H9 (cell line): ENCODE results near the gene RAD18. TPM values are rescaled to one million over a fixed set of nuclear protein-coding genes. Genes with fewer than 3 reads are reported as not detected.

Experiments
- DNase-seq: peaks from one replicate; pipeline ENCODE4 v3.0.0-alpha.2; 2017
- H2AFZ ChIP-seq: one replicate; pipeline ENCODE4 v1.6.1; 2013; ENCODE audit warnings: mild to moderate bottlenecking, low read length, control low read depth, moderate library complexity
- H2AK5ac ChIP-seq: 2 replicates; pipeline ENCODE4 v1.6.1; 2013; ENCODE audit warnings: low read length, control low read depth, mixed read lengths; ENCODE audit not compliant: insufficient read length
- H2BK120ac ChIP-seq: one replicate; pipeline ENCODE4 v1.6.1; 2013; ENCODE audit warnings: low read depth, mild to moderate bottlenecking, low read length, control low read depth, inconsistent platforms; ENCODE audit not compliant: poor library complexity, severe bottlenecking
- H2BK12ac ChIP-seq: 2 replicates; pipeline ENCODE4 v1.6.1; 2013; ENCODE audit warnings: low read length, control low read depth, mixed read lengths, low read depth; ENCODE audit not compliant: insufficient read length
- H2BK15ac ChIP-seq: 2 replicates; pipeline ENCODE4 v1.6.1; 2013; ENCODE audit warnings: low read depth, low read length, control low read depth
- H2BK20ac ChIP-seq: one replicate; pipeline ENCODE4 v1.6.1; 2013; ENCODE audit warnings: low read depth, mild to moderate bottlenecking, low read length, control low read depth, inconsistent platforms; ENCODE audit not compliant: poor library complexity, severe bottlenecking
- H2BK5ac ChIP-seq: 2 replicates; pipeline ENCODE4 v1.6.1; 2013; ENCODE audit warnings: low read length, control low read depth, mixed read lengths; ENCODE audit not compliant: insufficient read length
- H3K14ac ChIP-seq: 2 replicates; pipeline ENCODE4 v1.6.1; 2013; ENCODE audit warnings: low read length, control low read depth; ENCODE audit not compliant: insufficient read depth
- H3K18ac ChIP-seq: 2 replicates; pipeline ENCODE4 v1.6.1; 2013; ENCODE audit warnings: low read depth, mild to moderate bottlenecking, mixed read lengths, low read length, control low read depth; ENCODE audit not compliant: insufficient read length
- H3K23ac ChIP-seq: 2 replicates; pipeline ENCODE4 v1.6.1; 2013; ENCODE audit warnings: low read length, control low read depth, mixed read lengths, low read depth; ENCODE audit not compliant: insufficient read length
- H3K23me2 ChIP-seq: 2 replicates; pipeline ENCODE4 v1.6.1; 2013; ENCODE audit warnings: low read depth, mild to moderate bottlenecking, mixed read lengths, low read length, control low read depth; ENCODE audit not compliant: insufficient read length, poor library complexity, severe bottlenecking
- H3K27ac ChIP-seq: 2 replicates; pipeline ENCODE4 v1.5.1; 2013; ENCODE audit warnings: low read length, control low read depth, mixed read lengths, low read depth; ENCODE audit not compliant: insufficient read length
- H3K27me3 ChIP-seq: 2 replicates; pipeline ENCODE4 v1.6.1; 2013; ENCODE audit warnings: low read length, control low read depth, inconsistent platforms; ENCODE audit not compliant: insufficient read depth
- H3K4ac ChIP-seq: 2 replicates; pipeline ENCODE4 v1.6.1; 2013; ENCODE audit warnings: low read depth, mild to moderate bottlenecking, control low read depth, inconsistent platforms, low read length, moderate library complexity
- H3K4me1 ChIP-seq: 2 replicates; pipeline ENCODE4 v1.6.1; 2013; ENCODE audit warnings: low read length, control low read depth, inconsistent platforms; ENCODE audit not compliant: insufficient read depth
- H3K4me2 ChIP-seq: 2 replicates; pipeline ENCODE4 v1.6.1; 2013; ENCODE audit warnings: low read length, control low read depth, mixed read lengths; ENCODE audit not compliant: insufficient read length, insufficient read depth
- H3K56ac ChIP-seq: 2 replicates; pipeline ENCODE4 v1.6.1; 2013; ENCODE audit warnings: low read depth, mild to moderate bottlenecking, mixed read lengths, low read length, control low read depth; ENCODE audit not compliant: insufficient read length
- H3K79me1 ChIP-seq: 2 replicates; pipeline ENCODE4 v1.6.1; 2013; ENCODE audit warnings: low read depth, mild to moderate bottlenecking, moderate library complexity, low read length, control low read depth, inconsistent platforms; ENCODE audit not compliant: insufficient read depth, poor library complexity, severe bottlenecking
- H3K79me2 ChIP-seq: 2 replicates; pipeline ENCODE4 v1.6.1; 2013; ENCODE audit warnings: low read length, control low read depth, inconsistent platforms; ENCODE audit not compliant: insufficient read depth
- H3K9ac ChIP-seq: 2 replicates; pipeline ENCODE4 v1.6.1; 2013; ENCODE audit warnings: low read length, control low read depth, mixed read lengths; ENCODE audit not compliant: insufficient read length; ENCODE audit errors: extremely low read depth
- H3K9me3 ChIP-seq: one replicate; pipeline ENCODE4 v1.6.1; 2013; ENCODE audit warnings: low read depth, low read length, inconsistent platforms; ENCODE audit not compliant: control insufficient read depth
- H3T11ph ChIP-seq: one replicate; pipeline ENCODE4 v1.6.1; 2013; ENCODE audit warnings: mild to moderate bottlenecking, low read length, control low read depth, inconsistent platforms
- H4K20me1 ChIP-seq: one replicate; pipeline ENCODE4 v1.6.1; 2013; ENCODE audit not compliant: control insufficient read depth, insufficient read length, insufficient read depth
- H4K5ac ChIP-seq: 2 replicates; pipeline ENCODE4 v1.6.1; 2013; ENCODE audit warnings: low read depth, mild to moderate bottlenecking, mixed read lengths, low read length, control low read depth; ENCODE audit not compliant: insufficient read length
- H4K8ac ChIP-seq: replicated peaks from 2 replicates; pipeline ENCODE4 v1.6.1; 2013; ENCODE audit warnings: low read length, control low read depth, mixed read lengths, low read depth; ENCODE audit not compliant: insufficient read length
- H4K91ac ChIP-seq: 2 replicates; pipeline ENCODE4 v1.6.1; 2013; ENCODE audit warnings: low read depth, mild to moderate bottlenecking, moderate library complexity, mixed read lengths, low read length, control low read depth; ENCODE audit not compliant: insufficient read length
- H3K27ac Mint-ChIP-seq, 3 experiments: 2 replicates in 2 of 3; 3 replicates in 1 of 3; pipeline ENCODE4 v1.8.0; 2020 to 2021; ENCODE audit warnings: mixed read lengths in 3 of 3, mild to moderate bottlenecking in 1 of 3, moderate library complexity in 1 of 3
- H3K27me3 Mint-ChIP-seq: 2 replicates; pipeline ENCODE4 v1.8.0; 2021; ENCODE audit warnings: low read depth, mild to moderate bottlenecking, moderate library complexity, mixed read lengths
- H3K36me3 Mint-ChIP-seq, 3 experiments: 2 replicates in 2 of 3; 3 replicates in 1 of 3; pipeline ENCODE4 v1.8.0; 2020 to 2021; ENCODE audit warnings: low read depth in 3 of 3, mixed read lengths in 3 of 3; ENCODE audit not compliant: insufficient read depth in 1 of 3
- H3K4me1 Mint-ChIP-seq, 2 experiments: 2 replicates each; pipeline ENCODE4 v1.8.0; 2020; ENCODE audit warnings: mixed read lengths in 2 of 2
- H3K4me3 Mint-ChIP-seq, 2 experiments: 2 replicates in 1 of 2; 3 replicates in 1 of 2; pipeline ENCODE4 v1.8.0; 2020 to 2021; ENCODE audit warnings: mild to moderate bottlenecking in 2 of 2, mixed read lengths in 2 of 2, moderate library complexity in 1 of 2
- H3K9me3 Mint-ChIP-seq, 2 experiments: 2 replicates in 1 of 2; 3 replicates in 1 of 2; pipeline ENCODE4 v1.8.0; 2020; ENCODE audit warnings: mild to moderate bottlenecking in 2 of 2, mixed read lengths in 2 of 2, moderate library complexity in 1 of 2
- WGBS: extraction: QIAGEN DNeasy Blood & Tissue Kit; methylation state at CpG from one replicate; pipeline ENCODE4 v1.1.7; 2013; ENCODE audit warnings: missing lambda C conversion rate, low lambda C conversion rate, mixed read lengths; ENCODE audit not compliant: insufficient read length; ENCODE audit errors: extremely low coverage; 5-methylcytosine and 5-hydroxymethylcytosine counted together
- total RNA-seq: library from RNA; stranded (reverse); gene quantifications from 2 replicates; pipeline ENCODE4 v1.2.1, GENCODE V29; 2021
- TF ChIP-seq, protein P1 (sequence below): fragments of 200-600 bp; sonication (generic); conservative IDR thresholded peaks from 3 replicates; pipeline ENCODE4 v1.8.0; 2021; ENCODE audit warnings: antibody characterized with exemption, mild to moderate bottlenecking

The RAD18 gene
- total RNA-seq, 1 experiment from 2014 or later: 27.8 TPM

DNA sequence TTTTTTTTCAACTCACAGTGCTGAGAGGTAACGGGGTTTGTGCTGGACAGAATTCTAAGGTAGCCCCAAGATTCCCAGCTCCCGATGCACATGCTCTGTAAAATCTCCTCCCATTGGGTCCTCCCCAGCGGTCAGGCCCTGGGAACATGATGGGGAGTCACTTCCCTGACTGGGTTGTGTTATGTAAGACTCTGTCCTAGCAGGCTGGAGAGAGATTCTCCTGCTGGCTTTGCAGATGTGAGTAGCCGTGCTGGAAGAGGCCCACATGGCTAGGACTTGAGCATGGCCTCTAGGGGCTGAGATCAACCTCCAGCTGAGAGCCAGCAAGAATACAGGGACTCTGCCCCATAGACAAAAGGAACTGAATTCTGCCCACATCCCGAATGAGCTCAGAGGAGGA is 110.2 kb downstream of the RAD18 start:
- H3K27me3 Mint-ChIP-seq: no peaks in the 10 kb centered on the region
- DNase-seq: no peak
- no peak overlapping the region for H3K27ac ChIP-seq
- no peak overlapping the region for H2BK15ac ChIP-seq
- no peak overlapping the region for H4K5ac ChIP-seq
- no peaks in the 10 kb centered on the region for H3K4me1 ChIP-seq
- no peak overlapping the region for H2BK5ac ChIP-seq
- H3K27ac Mint-ChIP-seq: no peak overlapping the region; a peak in 1 of 7 replicates
- no peak overlapping the region for H4K91ac ChIP-seq
- H3K14ac ChIP-seq: no peak overlapping the region
- no peak overlapping the region for H3K18ac ChIP-seq
- H3K9me3 ChIP-seq: no peaks in the 10 kb centered on the region
- no peak overlapping the region for H3K4me2 ChIP-seq
- H4K20me1 ChIP-seq: no peaks in the 10 kb centered on the region
- no peaks in the 10 kb centered on the region for H3K9me3 Mint-ChIP-seq
- H3K36me3 Mint-ChIP-seq: peaks cover 0 to 2% (median 1%) of the 10 kb centered on the region in 3 experiments; a peak in 3 of 7 replicates
- H3K23ac ChIP-seq: no peak overlapping the region
- H2AFZ ChIP-seq: no peak overlapping the region
- no peak overlapping the region for H4K8ac ChIP-seq
- H2AK5ac ChIP-seq: no peak overlapping the region
- H2BK120ac ChIP-seq: no peak overlapping the region
- no peaks in the 10 kb centered on the region for H3K79me1 ChIP-seq
- TF ChIP-seq, protein P1, sequence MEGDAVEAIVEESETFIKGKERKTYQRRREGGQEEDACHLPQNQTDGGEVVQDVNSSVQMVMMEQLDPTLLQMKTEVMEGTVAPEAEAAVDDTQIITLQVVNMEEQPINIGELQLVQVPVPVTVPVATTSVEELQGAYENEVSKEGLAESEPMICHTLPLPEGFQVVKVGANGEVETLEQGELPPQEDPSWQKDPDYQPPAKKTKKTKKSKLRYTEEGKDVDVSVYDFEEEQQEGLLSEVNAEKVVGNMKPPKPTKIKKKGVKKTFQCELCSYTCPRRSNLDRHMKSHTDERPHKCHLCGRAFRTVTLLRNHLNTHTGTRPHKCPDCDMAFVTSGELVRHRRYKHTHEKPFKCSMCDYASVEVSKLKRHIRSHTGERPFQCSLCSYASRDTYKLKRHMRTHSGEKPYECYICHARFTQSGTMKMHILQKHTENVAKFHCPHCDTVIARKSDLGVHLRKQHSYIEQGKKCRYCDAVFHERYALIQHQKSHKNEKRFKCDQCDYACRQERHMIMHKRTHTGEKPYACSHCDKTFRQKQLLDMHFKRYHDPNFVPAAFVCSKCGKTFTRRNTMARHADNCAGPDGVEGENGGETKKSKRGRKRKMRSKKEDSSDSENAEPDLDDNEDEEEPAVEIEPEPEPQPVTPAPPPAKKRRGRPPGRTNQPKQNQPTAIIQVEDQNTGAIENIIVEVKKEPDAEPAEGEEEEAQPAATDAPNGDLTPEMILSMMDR: no peak
- H3K56ac ChIP-seq: no peak overlapping the region
- peaks cover 2 to 5% of the 10 kb centered on the region in 2 experiments; a peak in 3 of 4 replicates for H3K4me1 Mint-ChIP-seq
- no peak overlapping the region for H3T11ph ChIP-seq
- H3K23me2 ChIP-seq: no peaks in the 10 kb centered on the region
- no peaks in the 10 kb centered on the region for H3K27me3 ChIP-seq
- no CpG with 5 or more reads among the region's 5 CpGs for WGBS
- no peak overlapping the region for H3K9ac ChIP-seq
- no peak overlapping the region for H2BK20ac ChIP-seq
- H3K4me3 Mint-ChIP-seq: no peak overlapping the region
- no peaks in the 10 kb centered on the region for H3K79me2 ChIP-seq
- H3K4ac ChIP-seq: no peak overlapping the region
- H2BK12ac ChIP-seq: no peak overlapping the region
